ENCODE data around the gene ZNF423. TPM values are rescaled to one million over a fixed set of nuclear protein-coding genes. Genes with fewer than 3 reads are reported as not detected.

Gene ZNF423
- polyA plus RNA-seq, 1 of the 3 experiments (the other 2 are of a cell fraction), result 1.2 TPM

GRCh38 chr16:49776085-49776595, 79.8 kb downstream of the ZNF423 start:
- no peaks in the 10 kb centered on the region for H4K20me1 ChIP-seq (ENCODE audit: insufficient read depth)
- POLR2A ChIA-PET, result no interaction called here
- DNase-seq, result peak; percentile 51
- no peak overlapping the region for H3K4me2 ChIP-seq
- H3K4me3 ChIP-seq (ENCODE audit: low read depth in 2 of 2, low read length in 1 of 2), result no peak overlapping the region
- WGBS (ENCODE audit: low lambda C conversion rate), result 53% methylated on average over 4 of the region's 16 CpGs
- H3K9ac ChIP-seq, result no peak overlapping the region
- H3K9me3 ChIP-seq, result no peaks in the 10 kb centered on the region
- no peaks in the 10 kb centered on the region for H3K79me2 ChIP-seq (ENCODE audit: insufficient read depth)
- H3K4me1 ChIP-seq (ENCODE audit: control insufficient read depth in 1 of 2, insufficient read depth in 2 of 2, low read depth in 1 of 2, low read length in 1 of 2), result peaks cover 0 to 30% of the 10 kb centered on the region in 2 experiments; a peak in 1 of 4 replicates
- CTCF ChIA-PET, result interaction anchor here (1.2 to 1.5 kb wide), 2 partner anchors 10 to 20 kb away, joined by 3 to 4 read pairs; no protein-coding TSS in a partner anchor
- H3K36me3 ChIP-seq (replicated peaks in 1 of 2; ENCODE audit: control insufficient read depth in 1 of 2, insufficient read depth in 2 of 2, low read length in 1 of 2), result no peaks in the 10 kb centered on the region
- H3K27me3 ChIP-seq (ENCODE audit: insufficient read depth), result no peaks in the 10 kb centered on the region
- TF ChIP-seq GABPA (IDR thresholded peaks at IDR 0.05; ENCODE audit: low read depth), result no peak
- no peak overlapping the region for H3K27ac ChIP-seq (ENCODE audit: low read depth in 2 of 2, low read length in 1 of 2)
- H3F3A ChIP-seq (replicated peaks; ENCODE audit: insufficient read depth), result no peaks in the 10 kb centered on the region
- H3K9me2 ChIP-seq, result no peaks in the 10 kb centered on the region
- no peak overlapping the region for H2AFZ ChIP-seq (ENCODE audit: low read depth)

GRCh38 chr16:49775581-49775980, 80.3 kb downstream of the ZNF423 start:
- H3K9ac ChIP-seq, result no peak overlapping the region

GRCh38 chr16:49775018-49775417, 80.9 kb downstream of the ZNF423 start:
- H3K79me2 ChIP-seq (ENCODE audit: insufficient read depth), result no peaks in the 10 kb centered on the region
- no peaks in the 10 kb centered on the region for H3K9me2 ChIP-seq
- H2AFZ ChIP-seq (ENCODE audit: low read depth), result no peak overlapping the region
- no peaks in the 10 kb centered on the region for H3K27me3 ChIP-seq (ENCODE audit: insufficient read depth)
- DNase-seq, result no peak
- H3K9me3 ChIP-seq, result no peaks in the 10 kb centered on the region
- H4K20me1 ChIP-seq (ENCODE audit: insufficient read depth), result no peaks in the 10 kb centered on the region
- H3K36me3 ChIP-seq (replicated peaks in 1 of 2; ENCODE audit: control insufficient read depth in 1 of 2, insufficient read depth in 2 of 2, low read length in 1 of 2), result no peaks in the 10 kb centered on the region
- H3F3A ChIP-seq (replicated peaks; ENCODE audit: insufficient read depth), result no peaks in the 10 kb centered on the region
- CTCF ChIA-PET, result interaction anchor here (1.5 kb wide), 1 partner anchor 9 kb away, joined by 4 read pairs; no protein-coding TSS in a partner anchor
- no peak overlapping the region for H3K9ac ChIP-seq
- H3K27ac ChIP-seq (ENCODE audit: low read depth in 2 of 2, low read length in 1 of 2), result no peak overlapping the region
- POLR2A ChIA-PET, result no interaction called here
- no peak overlapping the region for H3K4me3 ChIP-seq (ENCODE audit: low read depth in 2 of 2, low read length in 1 of 2)
- H3K4me1 ChIP-seq (ENCODE audit: control insufficient read depth in 1 of 2, insufficient read depth in 2 of 2, low read depth in 1 of 2, low read length in 1 of 2), result peaks cover 0 to 27% of the 10 kb centered on the region in 2 experiments; a peak in 1 of 4 replicates
- no peak for TF ChIP-seq IRF3 (IDR thresholded peaks at IDR 0.05; ENCODE audit: low read depth, low read length)
- H3K4me2 ChIP-seq, result no peak overlapping the region
- WGBS (ENCODE audit: low lambda C conversion rate), result 48% methylated on average over 2 of the region's 4 CpGs

More at GRCh38 chr16:49775581-49775980, 80.3 kb downstream of the ZNF423 start:
- H2AFZ ChIP-seq (ENCODE audit: low read depth), result no peak overlapping the region
- POLR2A ChIA-PET, result no interaction called here
- 80% methylated on average over 4 of the region's 4 CpGs for WGBS (ENCODE audit: low lambda C conversion rate)
- TF ChIP-seq TAF1 (IDR thresholded peaks at IDR 0.05; ENCODE audit: borderline replicate concordance, low read depth, low read length) (no peak), EP300 (IDR thresholded peaks at IDR 0.05; ENCODE audit: borderline replicate concordance in 1 of 2, low read depth in 1 of 2, low read length in 1 of 2) (no peak), FOXJ3 (CRISPR knock-in tag; IDR thresholded peaks at IDR 0.05) (no peak), MXI1 (IDR thresholded peaks at IDR 0.05; ENCODE audit: low read depth, low read length) (no peak), SIN3A (IDR thresholded peaks at IDR 0.05; ENCODE audit: borderline replicate concordance, low read depth, low read length) (no peak), RCOR1 (IDR thresholded peaks at IDR 0.05; ENCODE audit: low read length) (no peak)
- H3K27ac ChIP-seq (ENCODE audit: low read depth in 2 of 2, low read length in 1 of 2), result no peak overlapping the region
- no peaks in the 10 kb centered on the region for H3K79me2 ChIP-seq (ENCODE audit: insufficient read depth)
- no peaks in the 10 kb centered on the region for H3K27me3 ChIP-seq (ENCODE audit: insufficient read depth)
- CTCF ChIA-PET, result interaction anchor here (1.2 to 1.5 kb wide), 2 partner anchors 10 to 20 kb away, joined by 3 to 4 read pairs; no protein-coding TSS in a partner anchor
- no peak overlapping the region for H3K4me2 ChIP-seq
- peaks cover 0 to 30% of the 10 kb centered on the region in 2 experiments; a peak in 1 of 4 replicates for H3K4me1 ChIP-seq (ENCODE audit: control insufficient read depth in 1 of 2, insufficient read depth in 2 of 2, low read depth in 1 of 2, low read length in 1 of 2)
- no peak for DNase-seq
- H3F3A ChIP-seq (replicated peaks; ENCODE audit: insufficient read depth), result no peaks in the 10 kb centered on the region
- H3K36me3 ChIP-seq (replicated peaks in 1 of 2; ENCODE audit: control insufficient read depth in 1 of 2, insufficient read depth in 2 of 2, low read length in 1 of 2), result no peaks in the 10 kb centered on the region
- no peaks in the 10 kb centered on the region for H3K9me2 ChIP-seq
- no peak overlapping the region for H3K4me3 ChIP-seq (ENCODE audit: low read depth in 2 of 2, low read length in 1 of 2)
- H3K9me3 ChIP-seq, result no peaks in the 10 kb centered on the region
- no peaks in the 10 kb centered on the region for H4K20me1 ChIP-seq (ENCODE audit: insufficient read depth)
